Measurements from ENCODE around the gene RUSC2. TPM values are rescaled to one million over a fixed set of nuclear protein-coding genes. Genes with fewer than 3 reads are reported as not detected.

The RUSC2 gene
- total and polyA plus RNA-seq, 2 of the 13 experiments (the other 11 are each of a cell fraction or from before 2014, with no cell fraction given), result 2.8 to 3.3 TPM

DNA sequence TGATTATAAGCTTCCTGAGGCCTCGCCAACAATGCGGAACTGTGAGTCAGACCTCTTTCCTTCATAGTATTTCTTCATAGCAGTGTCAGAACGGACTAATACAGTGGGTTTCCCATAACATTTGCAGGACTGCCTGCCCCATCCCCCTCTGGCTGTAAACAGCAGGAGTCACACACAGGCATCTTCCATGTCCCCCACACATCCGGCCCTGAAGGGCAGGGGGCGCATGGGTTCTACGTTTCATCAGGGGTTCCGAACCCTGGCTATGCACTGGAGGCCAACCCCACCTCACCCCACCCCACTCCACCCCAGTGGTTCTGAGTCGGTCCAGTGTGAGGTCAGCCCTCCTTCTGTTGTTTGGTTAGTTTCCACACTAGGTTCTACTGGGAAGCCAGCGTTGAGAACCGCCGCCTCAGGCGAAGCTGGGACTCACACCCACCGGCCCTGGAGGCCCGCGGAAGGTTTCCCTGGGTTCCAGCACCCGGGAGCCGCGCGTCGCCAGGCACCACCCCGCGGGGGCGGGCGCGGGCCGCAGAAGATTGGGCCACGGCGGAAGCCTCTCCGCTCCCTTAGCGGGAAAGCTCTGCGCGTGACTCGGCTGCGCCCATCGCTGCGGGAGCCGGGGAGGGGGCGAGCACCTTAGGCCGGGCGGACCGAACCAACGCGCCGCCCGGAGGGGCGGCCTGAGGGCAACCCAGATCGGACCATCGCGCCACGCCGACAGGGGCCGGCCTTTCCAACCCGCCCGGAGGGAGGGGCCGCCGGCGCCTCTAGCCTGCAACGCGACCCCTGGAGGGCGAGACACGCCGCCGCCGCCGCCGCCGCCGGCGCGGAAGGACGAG, at the start of gene RUSC2 (continued):
- TF ChIP-seq ZBTB44 (CRISPR knock-in tag; IDR thresholded peaks at IDR 0.05), result no peak
- no peak for TF ChIP-seq ZFYVE20 (CRISPR knock-in tag; IDR thresholded peaks at IDR 0.05; ENCODE audit: borderline replicate concordance, low read depth)
- TF ChIP-seq NCOA1 (CRISPR knock-in tag; IDR thresholded peaks at IDR 0.05), result 0 out of 2 replicates have a peak, but pooled peaks have one; percentile 64
- TF ChIP-seq ZNF614 (CRISPR knock-in tag; IDR thresholded peaks at IDR 0.05; ENCODE audit: borderline replicate concordance), result 0 out of 2 replicates have a peak, but pooled peaks have one; percentile 26
- peak; percentile 67; the same call in 1 of the 2 replicates for TF ChIP-seq ZNF878 (CRISPR knock-in tag; IDR thresholded peaks at IDR 0.05)
- TF ChIP-seq SP5 (CRISPR knock-in tag; IDR thresholded peaks at IDR 0.05; ENCODE audit: borderline replicate concordance, low read depth), result 0 out of 2 replicates have a peak, but pooled peaks have one; percentile 3
- no peak for TF ChIP-seq THAP7 (CRISPR knock-in tag; IDR thresholded peaks at IDR 0.05)
- TF ChIP-seq PHF20 (CRISPR knock-in tag; IDR thresholded peaks at IDR 0.05), result peak; percentile 57; the same call in 1 of the 2 replicates
- peak; percentile 80; the same call in 1 of the 2 replicates for TF ChIP-seq TEAD2 (CRISPR knock-in tag; IDR thresholded peaks at IDR 0.05)
- TF ChIP-seq XRCC5 (optimal IDR thresholded peaks at IDR 0.05; ENCODE audit: low read length), result peak; percentile 31
- TF ChIP-seq ZNF367 (CRISPR knock-in tag; IDR thresholded peaks at IDR 0.05; ENCODE audit: borderline replicate concordance), result 0 out of 2 replicates have a peak, but pooled peaks have one; percentile 16
- no peak for TF ChIP-seq CBX1 (IDR thresholded peaks at IDR 0.05; ENCODE audit: low read depth)
- TF ChIP-seq, protein P1, sequence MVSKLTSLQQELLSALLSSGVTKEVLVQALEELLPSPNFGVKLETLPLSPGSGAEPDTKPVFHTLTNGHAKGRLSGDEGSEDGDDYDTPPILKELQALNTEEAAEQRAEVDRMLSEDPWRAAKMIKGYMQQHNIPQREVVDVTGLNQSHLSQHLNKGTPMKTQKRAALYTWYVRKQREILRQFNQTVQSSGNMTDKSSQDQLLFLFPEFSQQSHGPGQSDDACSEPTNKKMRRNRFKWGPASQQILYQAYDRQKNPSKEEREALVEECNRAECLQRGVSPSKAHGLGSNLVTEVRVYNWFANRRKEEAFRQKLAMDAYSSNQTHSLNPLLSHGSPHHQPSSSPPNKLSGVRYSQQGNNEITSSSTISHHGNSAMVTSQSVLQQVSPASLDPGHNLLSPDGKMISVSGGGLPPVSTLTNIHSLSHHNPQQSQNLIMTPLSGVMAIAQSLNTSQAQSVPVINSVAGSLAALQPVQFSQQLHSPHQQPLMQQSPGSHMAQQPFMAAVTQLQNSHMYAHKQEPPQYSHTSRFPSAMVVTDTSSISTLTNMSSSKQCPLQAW (CRISPR knock-in tag; IDR thresholded peaks at IDR 0.05), result peak; percentile 65; the same call in 1 of the 2 replicates
- peak; percentile 60 for TF ChIP-seq ZNF777 (CRISPR knock-in tag; IDR thresholded peaks at IDR 0.05)
- TF ChIP-seq MEIS1 (CRISPR knock-in tag; IDR thresholded peaks at IDR 0.05; ENCODE audit: borderline replicate concordance), result peak; percentile 19; the same call in 1 of the 2 replicates
- no peak for TF ChIP-seq ZNF737 (CRISPR knock-in tag; IDR thresholded peaks at IDR 0.05; ENCODE audit: borderline replicate concordance)
- peak; percentile 51; the same call in 1 of the 2 replicates for TF ChIP-seq SKIL (CRISPR knock-in tag; IDR thresholded peaks at IDR 0.05; ENCODE audit: borderline replicate concordance)
- TF ChIP-seq HOXA9 (CRISPR knock-in tag; IDR thresholded peaks at IDR 0.05; ENCODE audit: borderline replicate concordance), result no peak
- TF ChIP-seq, protein P2, sequence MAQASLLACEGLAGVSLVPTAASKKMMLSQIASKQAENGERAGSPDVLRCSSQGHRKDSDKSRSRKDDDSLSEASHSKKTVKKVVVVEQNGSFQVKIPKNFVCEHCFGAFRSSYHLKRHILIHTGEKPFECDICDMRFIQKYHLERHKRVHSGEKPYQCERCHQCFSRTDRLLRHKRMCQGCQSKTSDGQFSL (CRISPR knock-in tag; IDR thresholded peaks at IDR 0.05), result 0 out of 2 replicates have a peak, but pooled peaks have one; percentile 23
